KMS-11 (cell line): Measurements from ENCODE around the gene ISOC2.
"Not testable (repeated sequence)": the region's sequence is repeated elsewhere in the genome, so short reads cannot be mapped to it uniquely, and the experiment has no call there.

Experiments
- H2AFZ ChIP-seq: fragments of 200-600 bp; sonication (generic); 2 replicates; pipeline ENCODE4 v1.6.1; 2016; ENCODE audit warnings: antibody characterized with exemption, mixed run types, low read depth
- H3K27ac ChIP-seq: fragments of 200-600 bp; sonication (generic); 2 replicates; pipeline ENCODE4 v1.6.1; 2016; ENCODE audit warnings: mild to moderate bottlenecking, mixed run types
- H3K27me3 ChIP-seq: fragments of 200-600 bp; sonication (generic); 2 replicates; pipeline ENCODE4 v1.6.1; 2017; ENCODE audit warnings: mild to moderate bottlenecking, low read depth, mixed run types, moderate library complexity; ENCODE audit not compliant: insufficient read depth
- H3K36me3 ChIP-seq: fragments of 200-600 bp; sonication (generic); 2 replicates; pipeline ENCODE4 v1.6.1; 2017; ENCODE audit warnings: mild to moderate bottlenecking, mixed run types; ENCODE audit not compliant: insufficient read depth
- H3K4me1 ChIP-seq: fragments of 200-600 bp; sonication (generic); 2 replicates; pipeline ENCODE4 v1.6.1; 2016; ENCODE audit warnings: mild to moderate bottlenecking, low read depth, mixed run types; ENCODE audit not compliant: poor library complexity, severe bottlenecking
- H3K4me2 ChIP-seq: fragments of 200-600 bp; sonication (generic); 2 replicates; pipeline ENCODE4 v1.7.0; 2016; ENCODE audit warnings: mild to moderate bottlenecking, mixed run types
- H3K4me3 ChIP-seq: fragments of 200-600 bp; sonication (generic); IDR thresholded peaks from 2 replicates; pipeline ENCODE4 v1.6.1; 2017; ENCODE audit warnings: low read depth, low read length, mixed read lengths; ENCODE audit not compliant: insufficient read depth
- H3K79me2 ChIP-seq: fragments of 200-600 bp; sonication (generic); 2 replicates; pipeline ENCODE4 v1.6.1; 2016; ENCODE audit warnings: low read depth, mixed run types; ENCODE audit not compliant: insufficient read depth
- H3K9ac ChIP-seq: fragments of 200-600 bp; sonication (generic); 2 replicates; pipeline ENCODE4 v1.6.1; 2016; ENCODE audit warnings: mild to moderate bottlenecking, mixed run types
- H4K20me1 ChIP-seq: fragments of 200-600 bp; sonication (generic); 2 replicates; pipeline ENCODE4 v1.6.1; 2016; ENCODE audit warnings: mild to moderate bottlenecking, mixed run types; ENCODE audit not compliant: insufficient read depth
- CTCF ChIP-seq: fragments of 200-600 bp; sonication (generic); conservative IDR thresholded peaks from 2 replicates; pipeline ENCODE4 v1.6.1; 2017; ENCODE audit warnings: low read depth, mild to moderate bottlenecking, antibody characterized with exemption, low read length, moderate library complexity, mixed read lengths

The ISOC2 gene

GRCh38 chr19:55410168-55410567, 51.3 kb downstream of the ISOC2 start:
- peaks cover 14% of the 10 kb centered on the region for H3K27me3 ChIP-seq
- H4K20me1 ChIP-seq, result peaks cover 4% of the 10 kb centered on the region; the same call in 1 of the 2 replicates
- no peak overlapping the region for H3K4me2 ChIP-seq
- no peak overlapping the region for H3K27ac ChIP-seq
- H3K79me2 ChIP-seq, result peaks cover 24% of the 10 kb centered on the region
- H3K9ac ChIP-seq, result no peak overlapping the region
- peaks cover 24% of the 10 kb centered on the region for H3K4me1 ChIP-seq
- no peak for TF ChIP-seq CTCF
- H3K36me3 ChIP-seq, result peaks cover 10% of the 10 kb centered on the region; the same call in 1 of the 2 replicates
- no peak overlapping the region for H3K4me3 ChIP-seq
- H2AFZ ChIP-seq, result no peak overlapping the region

- not testable (repeated sequence) for H3K4me3 ChIP-seq, H3K27me3 ChIP-seq, H3K4me2 ChIP-seq, H3K27ac ChIP-seq, H4K20me1 ChIP-seq, H3K9ac ChIP-seq, H3K36me3 ChIP-seq, H2AFZ ChIP-seq
- Histone ChIP-seq H3K79me2 (peaks cover 34% of the 10 kb centered on the region), H3K4me1 (peaks cover 24% of the 10 kb centered on the region)
Measured at GRCh38 chr19:55409179-55409578, 52.3 kb downstream of the ISOC2 start.

GRCh38 chr19:55408533-55408872, 52.9 kb downstream of the ISOC2 start:
- Histone ChIP-seq H3K27me3 (peaks cover 5% of the 10 kb centered on the region; the same call in 1 of the 2 replicates), H3K9ac (peak overlapping the region; percentile 97), H3K4me3 (no peak overlapping the region), H3K36me3 (peaks cover 15% of the 10 kb centered on the region; the same call in 1 of the 2 replicates), H3K4me2 (peak overlapping the region; percentile 86), H4K20me1 (peaks cover 4% of the 10 kb centered on the region; the same call in 1 of the 2 replicates), H3K79me2 (peaks cover 39% of the 10 kb centered on the region), H2AFZ (peak overlapping the region; percentile 87; the same call in 1 of the 2 replicates), H3K4me1 (peaks cover 24% of the 10 kb centered on the region), H3K27ac (peak overlapping the region; percentile 98)
- TF ChIP-seq CTCF, result no peak

GRCh38 chr19:55407800-55408532, 53.5 kb downstream of the ISOC2 start:
- H3K79me2 ChIP-seq, result peaks cover 44% of the 10 kb centered on the region
- H3K27ac ChIP-seq, result peak overlapping the region; percentile 98
- H3K4me2 ChIP-seq, result peak overlapping the region; percentile 86
- peak overlapping the region; percentile 97 for H3K9ac ChIP-seq
- no peak for TF ChIP-seq CTCF
- H3K36me3 ChIP-seq, result peaks cover 20% of the 10 kb centered on the region; the same call in 1 of the 2 replicates
- peak overlapping the region; percentile 87 for H2AFZ ChIP-seq
- peaks cover 3% of the 10 kb centered on the region; the same call in 1 of the 2 replicates for H3K27me3 ChIP-seq
- no peak overlapping the region for H3K4me3 ChIP-seq
- H4K20me1 ChIP-seq, result peaks cover 6% of the 10 kb centered on the region
- H3K4me1 ChIP-seq, result peaks cover 24% of the 10 kb centered on the region

- not testable (repeated sequence) for H3K4me3 ChIP-seq, H3K27me3 ChIP-seq
- Histone ChIP-seq H4K20me1 (peaks cover 11% of the 10 kb centered on the region), H3K79me2 (peaks cover 47% of the 10 kb centered on the region), H3K9ac (peak within 1 kb of the TSS; percentile 97), H3K27ac (peak within 1 kb of the TSS; percentile 98), H3K4me1 (peaks cover 24% of the 10 kb centered on the region), H3K4me2 (peak within 1 kb of the TSS; percentile 100), H3K36me3 (peaks cover 22% of the 10 kb centered on the region; the same call in 1 of the 2 replicates), H2AFZ (peak within 1 kb of the TSS; percentile 87)
Measured at GRCh38 chr19:55407550-55407799, 54.0 kb downstream of the ISOC2 start, which contains the start of gene UBE2S. UBE2S (minus strand) TSS chr19:55407788; CDS start chr19:55407589, 199 bp downstream.
